ENCODE results near the gene CDK8. TPM values are rescaled to one million over a fixed set of nuclear protein-coding genes. Genes with fewer than 3 reads are reported as not detected.

Gene CDK8
- total and polyA plus RNA-seq, 9 of the 15 experiments (the other 6 are each of a cell fraction or from before 2014, with no cell fraction given) = 11.3 to 33.7 (median 20.3) TPM

- Histone ChIP-seq H3K9me3 (replicated peaks; ENCODE audit: control insufficient read depth, insufficient read depth, low read depth, low read length) (no peaks in the 10 kb centered on the region), H3K27me3 (ENCODE audit: control insufficient read depth in 2 of 2, insufficient read depth in 2 of 2, low read length in 2 of 2) (no peaks in the 10 kb centered on the region), H3K4me3 (no peak overlapping the region), H3K79me2 (ENCODE audit: control insufficient read depth, insufficient read depth, low read length) (peaks cover 6% of the 10 kb centered on the region; the same call in 2 of the 3 replicates), H4K20me1 (replicated peaks; ENCODE audit: control insufficient read depth, insufficient read depth, low read length) (0 out of 2 replicates have a peak, but pooled peaks cover 2% of the 10 kb centered on the region), H3K9ac (ENCODE audit: insufficient read depth in 1 of 2, low read depth in 2 of 2, low read length in 2 of 2) (no peak overlapping the region), H3K36me3 (ENCODE audit: control insufficient read depth, insufficient read depth, low read length) (no peaks in the 10 kb centered on the region), H2AFZ (ENCODE audit: low read depth, low read length) (no peak overlapping the region), H3K4me2 (ENCODE audit: insufficient read depth, low read length) (no peak overlapping the region), H3K9me1 (ENCODE audit: control insufficient read depth, insufficient read depth, low read length) (no peaks in the 10 kb centered on the region), H3K4me1 (replicated peaks in 1 of 2; ENCODE audit: control insufficient read depth in 2 of 2, insufficient read depth in 2 of 2, low read length in 2 of 2) (0 out of 5 replicates have a peak, but pooled peaks cover 0 to 3% of the 10 kb centered on the region in 2 experiments), H3K27ac (ENCODE audit: extremely low read depth, low read depth, low read length) (no peak overlapping the region)
- no TSS peak for BruUV-seq (replicated peaks)
- WGBS (ENCODE audit: insufficient coverage, low coverage, missing lambda C conversion rate) = 64% methylated on average over 2 of the region's 2 CpGs
- in situ Hi-C loops (cut with MboI) = no loop called here
- intact Hi-C loops (cut with micrococcal nuclease) = no loop called here
- ATAC-seq (no peak), FAIRE-seq (no peak), DNase-seq (ENCODE audit: extremely low read depth in 1 of 4, low spot score in 3 of 4) (no peak)
- ChIA-PET POLR2A (no interaction called here), CTCF (ENCODE audit: low intra/inter-chr PET ratio) (no interaction called here)
- TF ChIP-seq ZNF318 (IDR thresholded peaks at IDR 0.05; ENCODE audit: borderline replicate concordance in 1 of 2, low read depth in 1 of 2) = no peak
- no peak for TF ChIP-seq ZNF79 (CRISPR knock-in tag; IDR thresholded peaks at IDR 0.05; ENCODE audit: low read depth)
- no peak for TF ChIP-seq AFF1 (IDR thresholded peaks at IDR 0.05; ENCODE audit: low read depth in 1 of 2, partially characterized antibody in 2 of 2)
- TF ChIP-seq RBBP5 (IDR thresholded peaks at IDR 0.05; ENCODE audit: borderline replicate concordance, insufficient read depth, low read length, poor library complexity, severe bottlenecking) = no peak
- no peak for TF ChIP-seq FOXM1 (IDR thresholded peaks at IDR 0.05; ENCODE audit: low read depth)
- TF ChIP-seq FOXM1 (CRISPR knock-in tag; IDR thresholded peaks at IDR 0.05; ENCODE audit: low read depth) = no peak
Observed at GRCh38 chr13:26326562-26326961, 72.6 kb downstream of the CDK8 start.

All from K562 (cell line).